Kidney (tissue), 14 donors: ENCODE measurements around the gene PRSS50. TPM values are rescaled to one million over a fixed set of nuclear protein-coding genes. Genes with fewer than 3 reads are reported as not detected.

Experiments
- DNase-seq, 5 donors: peaks; one replicate each; pipeline ENCODE4 v3.0.0-alpha.2; 2013 to 2020
- FAIRE-seq: peaks from 2 replicates; lab custom pipeline; 2012; peaks lifted over from hg19 to GRCh38; lab: Jason Lieb, UNC
- H3K27ac ChIP-seq, 2 donors: one replicate each; pipeline ENCODE4 v1.7.0; 2013; ENCODE audit warnings: low read depth in 2 of 2, low read length in 2 of 2, inconsistent platforms in 1 of 2
- H3K27me3 ChIP-seq: one replicate; pipeline ENCODE4 v1.7.1; 2013; ENCODE audit warnings: low read length, inconsistent platforms; ENCODE audit not compliant: control insufficient read depth, insufficient read depth
- H3K36me3 ChIP-seq, 3 donors: one replicate each; pipeline versions ENCODE4 v1.7.0 to v1.7.1; 2013; ENCODE audit warnings: low read length in 3 of 3, control low read depth in 1 of 3, inconsistent platforms in 1 of 3; ENCODE audit not compliant: insufficient read depth in 3 of 3, control insufficient read depth in 2 of 3
- H3K4me1 ChIP-seq, 3 donors: one replicate each; pipeline versions ENCODE4 v1.7.0 to v1.7.1; 2013; ENCODE audit warnings: low read length in 3 of 3, inconsistent platforms in 1 of 3, low read depth in 1 of 3; ENCODE audit not compliant: control insufficient read depth in 2 of 3, insufficient read depth in 2 of 3
- H3K4me3 ChIP-seq, 3 donors: one replicate each; pipeline versions ENCODE4 v1.7.0 to v1.8.1; 2013; ENCODE audit warnings: low read length in 3 of 3, control low read depth in 1 of 3, inconsistent platforms in 1 of 3
- H3K9ac ChIP-seq, 3 donors: one replicate each; pipeline versions ENCODE4 v1.7.0 to v1.7.1; 2013; ENCODE audit warnings: low read length in 3 of 3, control low read depth in 1 of 3, inconsistent platforms in 1 of 3
- H3K9me3 ChIP-seq, 3 donors: one replicate each; pipeline versions ENCODE4 v1.7.0 to v1.7.1; 2013; ENCODE audit warnings: low read length in 3 of 3, control low read depth in 1 of 3, inconsistent platforms in 1 of 3; ENCODE audit not compliant: control insufficient read depth in 2 of 3, insufficient read depth in 1 of 3
- intact Hi-C: fragments of 100-400 bp; cut with DNase I; formaldehyde crosslinking; loops from one replicate; pipeline ENCODE4 v1.11.1; 2022
- polyA plus RNA-seq: library from polyadenylated mRNA; stranded (reverse); fragments of 350-450 nt; fragmentation: Illumina TruSeq; extraction: RNeasy Lipid Tissue Mini Kit (QIAGEN cat#74804); gene quantifications from one replicate; pipeline ENCODE4 v1.2.3, GENCODE V29; 2014; ENCODE audit warnings: low read depth, low replicate concordance; ENCODE audit not compliant: insufficient read depth
- total RNA-seq: library from RNA; stranded (reverse); fragmentation: NEBNext Ultra II Directional; extraction: Animal tissue kit (Norgen Biotek cat#: 25700); gene quantifications from one replicate; pipeline ENCODE4 v1.2.1, GENCODE V29; 2021
- TF ChIP-seq, protein P1 (sequence below): IDR thresholded peaks from 3 replicates; pipeline ENCODE4 v1.5.1; 2012; ENCODE audit warnings: mild to moderate bottlenecking, moderate library complexity, borderline replicate concordance; ENCODE audit not compliant: insufficient read depth; ENCODE audit errors: extremely low read depth
- donor health status: control.
- donor health status: control.
- donor health status: control.
- donor health status: control.
- donor health status: control.
- donor health status: DM: yes; HTN: yes; CAD: no.
- donor health status: Normal renal cell carcinoma (clear cell type).

The PRSS50 gene
- total and polyA plus RNA-seq, 2 donors from 2014 or later, result 0.19 to 0.35 TPM

DNA sequence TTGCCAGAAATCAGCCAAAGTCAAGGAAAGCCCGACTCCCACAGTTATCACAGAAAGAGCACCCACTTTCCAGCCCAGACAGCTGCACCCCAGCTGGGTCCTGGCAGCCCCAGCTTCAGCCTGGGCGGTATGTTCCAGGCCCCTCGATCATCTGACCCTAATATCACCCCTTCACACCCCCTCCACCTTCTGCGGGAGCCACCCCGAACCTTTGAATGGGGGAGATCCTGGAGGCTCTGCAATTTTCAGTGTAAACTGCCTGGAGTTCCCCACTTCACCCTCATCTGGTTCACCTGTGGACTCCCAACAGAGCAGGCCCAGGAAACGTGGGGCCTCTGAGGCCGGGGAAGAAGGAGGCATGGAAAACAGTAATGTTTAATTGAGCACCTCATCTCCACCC, 5.9 kb downstream of the PRSS50 start:
- intact Hi-C loops, result no loop called here
- Histone ChIP-seq H3K36me3 (no peaks in the 10 kb centered on the region), H3K9ac (no peak overlapping the region), H3K27ac (no peak overlapping the region), H3K9me3 (no peaks in the 10 kb centered on the region), H3K4me3 (no peak overlapping the region), H3K4me1 (no peaks in the 10 kb centered on the region), H3K27me3 (no peaks in the 10 kb centered on the region)
- no peak for FAIRE-seq
- DNase-seq, result peak in 1 of 5 donors; percentile 13
- TF ChIP-seq, protein P1, sequence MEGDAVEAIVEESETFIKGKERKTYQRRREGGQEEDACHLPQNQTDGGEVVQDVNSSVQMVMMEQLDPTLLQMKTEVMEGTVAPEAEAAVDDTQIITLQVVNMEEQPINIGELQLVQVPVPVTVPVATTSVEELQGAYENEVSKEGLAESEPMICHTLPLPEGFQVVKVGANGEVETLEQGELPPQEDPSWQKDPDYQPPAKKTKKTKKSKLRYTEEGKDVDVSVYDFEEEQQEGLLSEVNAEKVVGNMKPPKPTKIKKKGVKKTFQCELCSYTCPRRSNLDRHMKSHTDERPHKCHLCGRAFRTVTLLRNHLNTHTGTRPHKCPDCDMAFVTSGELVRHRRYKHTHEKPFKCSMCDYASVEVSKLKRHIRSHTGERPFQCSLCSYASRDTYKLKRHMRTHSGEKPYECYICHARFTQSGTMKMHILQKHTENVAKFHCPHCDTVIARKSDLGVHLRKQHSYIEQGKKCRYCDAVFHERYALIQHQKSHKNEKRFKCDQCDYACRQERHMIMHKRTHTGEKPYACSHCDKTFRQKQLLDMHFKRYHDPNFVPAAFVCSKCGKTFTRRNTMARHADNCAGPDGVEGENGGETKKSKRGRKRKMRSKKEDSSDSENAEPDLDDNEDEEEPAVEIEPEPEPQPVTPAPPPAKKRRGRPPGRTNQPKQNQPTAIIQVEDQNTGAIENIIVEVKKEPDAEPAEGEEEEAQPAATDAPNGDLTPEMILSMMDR, result no peak

DNA sequence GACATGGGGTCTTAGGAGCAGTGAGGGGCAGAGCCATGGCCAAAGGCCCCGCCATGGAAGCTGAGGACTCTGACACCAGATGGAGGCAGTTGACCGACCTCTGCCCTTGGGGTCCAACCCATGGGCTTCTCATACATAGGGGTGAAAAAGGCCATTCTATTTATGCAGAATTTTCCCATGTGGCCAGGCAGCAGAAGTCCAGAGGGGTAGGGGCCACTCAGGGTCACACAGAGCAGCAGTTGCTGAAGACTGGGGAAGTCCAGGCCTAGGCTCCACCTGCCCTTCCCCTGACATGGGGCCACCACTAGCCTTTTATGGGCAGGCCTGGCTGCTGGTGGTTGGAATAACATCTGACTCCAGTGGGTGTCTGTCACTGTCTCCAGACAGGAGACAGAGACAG, 6.4 kb downstream of the PRSS50 start:
- H3K36me3 ChIP-seq, result no peaks in the 10 kb centered on the region
- intact Hi-C loops, result no loop called here
- DNase-seq, result peak in 1 of 5 donors; percentile 29
- no peaks in the 10 kb centered on the region for H3K4me1 ChIP-seq
- no peaks in the 10 kb centered on the region for H3K9me3 ChIP-seq
- H3K27ac ChIP-seq, result no peak overlapping the region
- FAIRE-seq, result no peak
- TF ChIP-seq, protein P1, result no peak
- no peak overlapping the region for H3K4me3 ChIP-seq
- H3K9ac ChIP-seq, result no peak overlapping the region
- H3K27me3 ChIP-seq, result no peaks in the 10 kb centered on the region

DNA sequence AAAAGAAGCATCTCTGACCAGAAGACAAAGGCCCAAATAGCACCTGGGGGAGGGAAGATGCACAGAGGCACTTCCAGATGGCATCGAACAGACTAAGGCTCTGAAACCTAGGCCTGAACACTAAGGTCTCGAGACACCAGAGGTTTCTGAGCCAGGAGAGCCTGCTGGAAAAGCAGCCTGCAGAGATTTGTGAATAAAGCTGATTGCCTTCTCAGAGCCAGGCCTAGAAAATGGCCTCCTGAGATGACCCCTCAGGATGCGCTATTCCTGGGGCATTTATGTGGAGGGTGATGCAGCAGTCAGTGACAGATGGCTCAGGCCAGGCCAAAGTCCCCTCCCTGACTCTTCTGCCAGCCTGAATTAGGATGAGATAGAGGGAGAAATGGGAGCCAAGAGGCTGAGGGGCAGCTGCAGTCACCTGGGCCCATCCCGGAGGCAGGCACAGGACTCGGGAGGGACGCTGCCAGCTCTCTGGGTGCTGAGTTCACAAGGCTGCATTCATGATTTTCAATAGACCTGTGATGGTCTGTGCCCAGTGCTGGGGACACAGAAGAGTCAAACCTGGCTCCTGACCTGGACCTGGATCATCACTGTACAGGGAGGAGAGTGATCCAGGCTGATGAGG, 6.9 kb downstream of the PRSS50 start:
- Histone ChIP-seq H3K36me3 (no peaks in the 10 kb centered on the region), H3K27me3 (no peaks in the 10 kb centered on the region), H3K4me1 (no peaks in the 10 kb centered on the region), H3K27ac (no peak overlapping the region), H3K9me3 (no peaks in the 10 kb centered on the region), H3K4me3 (no peak overlapping the region), H3K9ac (no peak overlapping the region)
- intact Hi-C loops, result no loop called here
- TF ChIP-seq, protein P1, result no peak
- no peak for FAIRE-seq
- no peak for DNase-seq

DNA sequence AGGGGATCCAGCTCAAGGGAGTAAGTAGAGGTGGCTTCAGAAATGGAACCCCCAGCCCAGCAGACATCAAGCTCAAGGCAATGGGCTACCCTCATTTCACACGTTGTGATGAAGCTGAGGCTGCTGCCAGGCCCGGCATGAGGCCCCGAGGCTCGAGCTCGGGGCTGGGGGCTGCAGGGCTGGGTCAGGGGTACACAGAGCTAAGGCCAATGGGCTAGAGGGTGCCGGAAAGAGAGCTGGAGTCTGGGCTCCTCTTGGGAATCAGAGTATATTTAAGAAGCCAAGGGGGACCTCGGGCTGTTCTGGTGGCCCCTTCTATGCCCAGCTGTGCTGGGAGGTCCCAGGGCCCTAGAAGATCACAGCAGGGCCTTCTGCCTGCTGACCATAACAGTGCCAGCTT, 7.4 kb downstream of the PRSS50 start:
- no peak overlapping the region for H3K4me3 ChIP-seq
- FAIRE-seq (no peak), DNase-seq (peak in 1 of 5 donors; percentile 35)
- H3K4me1 ChIP-seq, result no peaks in the 10 kb centered on the region
- H3K27ac ChIP-seq, result no peak overlapping the region
- H3K27me3 ChIP-seq, result no peaks in the 10 kb centered on the region
- no peak overlapping the region for H3K9ac ChIP-seq
- TF ChIP-seq, protein P1, result no peak
- no peaks in the 10 kb centered on the region for H3K36me3 ChIP-seq
- no peaks in the 10 kb centered on the region for H3K9me3 ChIP-seq
- intact Hi-C loops, result no loop called here
